RKO (cell line): ENCODE measurements around the gene ENTPD6.

ENCODE experiments used
- DNase-seq: peaks from one replicate; pipeline ENCODE4 v3.0.0-alpha.2; 2016; ENCODE audit warnings: low spot score

The ENTPD6 gene

GRCh38 chr20:25188218-25188617 lies 7.3 kb upstream of the ENTPD6 start:
- DNase-seq: no peak

DNA sequence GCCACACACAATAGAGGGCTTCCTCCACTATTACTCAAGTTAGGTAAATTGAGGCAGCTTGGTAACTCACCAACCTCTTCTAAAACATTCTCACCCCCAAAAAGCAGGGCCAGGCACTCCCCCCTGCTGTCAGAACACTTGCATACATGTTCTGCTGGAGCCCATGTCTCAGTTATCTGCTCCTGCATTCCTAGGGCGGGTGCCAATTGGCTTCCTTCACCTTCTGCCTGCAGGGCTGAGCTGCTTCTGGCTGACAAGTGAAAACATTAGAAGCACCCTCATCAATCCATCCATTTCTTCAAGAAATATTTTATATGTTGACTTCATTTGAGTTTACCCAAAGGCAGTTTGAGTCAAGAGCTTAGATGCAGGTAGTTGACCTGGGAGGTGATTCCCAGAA lies 4.5 kb upstream of the ENTPD6 start:
- DNase-seq: no peak

DNA sequence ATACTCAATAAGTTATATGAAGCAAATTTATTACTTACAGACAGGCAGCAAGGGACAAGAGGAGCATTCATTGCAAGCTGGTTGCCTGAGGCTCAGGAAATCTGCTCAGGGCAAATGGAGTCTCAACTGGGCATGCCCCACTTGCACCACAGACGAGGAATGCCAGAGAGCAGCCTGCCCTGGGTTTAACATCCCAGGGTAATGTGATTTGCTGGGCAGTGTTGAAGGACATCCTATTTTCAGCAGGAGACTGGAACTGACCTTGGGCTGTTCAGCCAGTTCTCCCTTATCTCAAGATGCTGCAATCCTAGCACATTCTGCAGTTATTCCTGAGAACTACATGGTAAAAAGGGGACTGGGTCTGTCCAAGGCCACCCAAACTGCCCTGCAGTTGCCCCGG lies 3.8 kb upstream of the ENTPD6 start:
- DNase-seq: no peak

- no peak for DNase-seq
Measured at GRCh38 chr20:25193843-25194242, 1.7 kb upstream of the ENTPD6 start.

GRCh38 chr20:25194333-25194972 lies 1.1 kb upstream of the ENTPD6 start:
- no peak for DNase-seq

DNA sequence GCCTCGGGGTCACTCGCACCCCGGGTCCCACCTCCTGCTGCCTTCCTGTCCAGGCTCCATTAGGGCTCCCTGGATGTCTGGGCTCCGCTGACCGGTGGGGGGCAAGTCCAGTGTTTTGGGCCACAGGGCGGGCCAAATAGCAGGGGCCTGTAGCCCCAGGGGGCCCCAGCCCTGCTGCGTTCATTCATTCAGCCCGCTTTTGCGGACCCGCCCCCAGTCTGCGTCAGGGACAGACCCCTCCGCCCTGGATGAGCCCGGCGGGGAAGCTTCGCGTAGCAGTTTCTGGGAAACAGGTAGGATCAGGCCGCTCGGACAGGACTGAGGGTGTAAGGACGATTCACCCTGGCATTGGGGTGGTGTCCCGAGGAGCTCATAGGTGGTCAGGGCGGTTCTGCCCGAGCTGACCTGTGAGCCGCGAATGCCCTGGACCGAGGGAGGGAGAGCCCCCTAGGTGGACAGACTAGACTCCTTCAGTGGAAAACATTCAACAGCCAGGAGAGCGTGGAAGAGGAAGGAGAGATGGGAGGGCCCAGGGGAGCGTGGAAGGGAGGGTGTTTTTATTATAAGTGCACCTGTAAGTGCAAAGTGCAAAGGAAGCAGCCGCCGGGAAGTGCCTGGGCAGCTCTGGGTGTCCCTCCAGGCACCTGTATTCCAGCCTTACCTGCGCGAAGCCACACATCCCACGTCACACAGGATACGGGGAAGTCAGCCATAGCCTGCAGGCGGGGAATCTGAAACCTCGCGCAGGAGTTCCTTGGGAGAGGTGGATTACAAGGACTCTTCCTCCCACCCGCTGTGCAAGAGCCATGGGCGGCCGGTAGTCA lies 662 bp downstream of the ENTPD6 start:
- no peak for DNase-seq

GRCh38 chr20:25196786-25197120 lies 1.2 kb downstream of the ENTPD6 start:
- no peak for DNase-seq

GRCh38 chr20:25197183-25197869 lies 1.8 kb downstream of the ENTPD6 start:
- DNase-seq: no peak

- DNase-seq: no peak
Measured at GRCh38 chr20:25197870-25198190, 2.3 kb downstream of the ENTPD6 start.

DNA sequence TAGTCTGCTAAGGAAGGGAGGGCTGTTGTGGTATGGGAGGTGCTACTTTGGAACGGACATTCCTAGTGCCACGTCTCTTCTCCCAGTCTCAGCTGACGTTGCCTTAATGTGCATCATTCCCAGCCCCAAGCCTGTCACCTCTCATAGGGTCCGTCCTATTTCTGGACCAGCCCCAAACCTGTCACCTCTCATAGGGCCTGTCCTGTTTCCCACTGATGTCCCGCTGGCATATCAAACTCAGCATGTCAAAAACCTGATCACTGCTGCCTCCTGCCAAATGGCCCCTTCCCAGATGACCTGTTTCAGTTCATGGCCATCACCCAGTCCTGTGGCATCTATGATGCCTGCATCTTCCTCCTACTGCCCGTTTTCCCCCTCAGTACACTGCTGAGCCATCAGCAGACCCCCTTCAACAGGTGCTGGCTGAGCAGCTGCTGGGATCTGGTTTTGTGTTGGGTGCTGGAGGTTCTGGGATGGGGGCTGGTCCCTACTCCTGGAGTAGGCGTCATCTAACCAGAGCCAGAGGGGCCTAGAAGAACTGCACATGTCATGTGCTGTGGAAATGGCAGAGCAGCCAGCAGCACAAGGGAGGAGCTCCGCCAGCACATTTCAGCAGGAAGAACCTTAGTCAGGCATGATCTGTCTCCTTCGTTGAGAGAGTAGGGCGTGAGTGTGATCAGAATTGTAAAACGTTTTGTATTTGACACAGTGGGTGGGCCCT lies 3.3 kb downstream of the ENTPD6 start:
- no peak for DNase-seq

GRCh38 chr20:25199473-25200260 lies 4.2 kb downstream of the ENTPD6 start:
- no peak for DNase-seq

- no peak for DNase-seq
Measured at GRCh38 chr20:25203089-25203488, 7.6 kb downstream of the ENTPD6 start.

DNA sequence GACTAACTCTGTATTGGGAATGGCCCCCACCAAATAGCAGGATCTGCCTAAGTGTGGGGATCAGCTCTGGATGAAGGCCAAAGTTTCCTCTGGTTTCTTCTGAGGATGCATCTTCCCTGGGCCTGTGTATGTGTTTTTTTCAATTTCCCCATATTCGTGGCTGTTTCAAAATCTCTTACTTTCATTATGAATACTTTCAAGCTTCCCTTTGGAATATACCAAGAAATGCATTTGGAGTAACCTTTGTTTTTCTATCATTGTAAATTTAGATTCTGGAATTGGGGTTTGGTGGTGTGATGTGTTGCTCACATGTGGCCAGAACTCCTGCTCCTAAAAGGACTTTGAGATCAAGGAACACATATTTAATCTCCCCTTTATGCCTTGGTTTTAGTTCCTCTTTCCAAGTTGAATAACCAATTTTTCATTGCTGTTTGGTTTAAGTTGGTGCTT lies 8.4 kb downstream of the ENTPD6 start:
- no peak for DNase-seq

GRCh38 chr20:25204550-25205276 lies 9.2 kb downstream of the ENTPD6 start:
- no peak for DNase-seq

DNA sequence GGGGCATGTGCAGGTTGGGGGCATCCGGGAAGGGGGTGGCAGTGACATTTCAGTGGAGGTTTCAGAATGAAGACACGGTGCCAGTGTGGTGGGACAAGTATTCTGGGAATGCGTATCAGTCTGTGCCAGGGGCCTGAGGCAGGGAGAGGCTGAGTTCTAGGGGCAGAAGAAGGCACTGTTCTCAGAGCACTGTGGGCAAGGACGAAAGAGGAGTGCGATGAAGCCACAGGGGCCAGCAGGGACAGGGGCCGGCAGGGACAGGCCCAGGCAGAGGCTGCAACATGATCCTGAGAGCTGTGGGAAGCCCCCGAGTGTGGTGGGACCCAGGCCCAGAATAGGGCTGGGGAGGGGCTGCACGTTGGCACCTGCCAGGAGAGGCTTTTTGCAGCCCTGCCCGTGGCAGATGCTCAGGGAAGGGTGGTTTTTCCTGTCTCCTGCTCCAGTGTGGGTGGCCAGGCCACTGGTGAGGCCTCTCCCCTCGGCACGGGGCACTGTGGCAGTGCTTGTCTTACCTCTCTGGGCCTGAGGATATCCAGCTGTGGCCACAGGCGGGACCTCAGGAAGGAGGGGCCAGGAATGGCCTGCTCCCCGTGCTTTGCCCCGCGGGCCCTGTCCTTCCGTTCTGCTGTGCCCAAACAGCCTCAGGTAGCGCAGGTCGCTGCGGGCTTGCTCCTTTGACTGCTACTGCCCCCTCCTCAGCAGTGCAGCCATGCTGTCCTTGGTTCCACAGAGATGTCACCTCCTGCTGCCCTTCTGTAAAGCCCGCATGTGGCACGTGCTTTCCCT lies 10.0 kb downstream of the ENTPD6 start:
- DNase-seq: no peak

DNA sequence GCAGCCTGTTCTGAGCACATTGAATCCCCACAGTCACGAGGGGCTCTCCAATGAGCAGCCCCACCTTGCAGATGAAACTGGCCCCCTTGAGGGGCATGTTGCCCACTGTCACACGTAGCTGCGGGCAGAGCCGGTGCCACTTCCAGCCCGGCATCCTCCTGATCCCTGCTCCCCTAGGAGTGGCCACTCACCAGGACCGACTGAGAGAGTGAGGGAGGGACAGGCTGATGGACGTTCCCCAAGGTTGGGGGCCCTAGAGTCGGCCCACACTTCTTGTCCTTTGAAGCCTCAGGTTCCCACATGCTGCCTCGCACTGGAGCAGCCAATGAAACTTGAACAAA lies 10.5 kb downstream of the ENTPD6 start:
- no peak for DNase-seq

GRCh38 chr20:25206548-25206947 lies 11.0 kb downstream of the ENTPD6 start:
- no peak for DNase-seq

GRCh38 chr20:25207149-25207959 lies 11.8 kb downstream of the ENTPD6 start:
- no peak for DNase-seq

GRCh38 chr20:25207960-25208534 lies 12.5 kb downstream of the ENTPD6 start:
- no peak for DNase-seq
